Adrenal gland (tissue), 5 donors: Measurements from ENCODE around the gene AUTS2.

Experiments
- CTCF ChIP-seq, 6 experiments: fragments of 450-650 bp in 4 of 6; fragments of 200-600 bp in 2 of 6; sonication (generic) in 1 of 6; IDR thresholded peaks; 1 replicate in 5 of 6; 2 replicates in 1 of 6; pipeline versions ENCODE4 v1.5.1 to v1.8.0; 2016 to 2021; ENCODE audit warnings: antibody characterized with exemption in 6 of 6, mild to moderate bottlenecking in 2 of 6, moderate library complexity in 1 of 6
- POLR2A ChIP-seq, 2 donors: fragments of 450-650 bp; IDR thresholded peaks; one replicate each; pipeline ENCODE4 v1.6.1; 2017; ENCODE audit warnings: antibody characterized with exemption in 2 of 2, mild to moderate bottlenecking in 2 of 2, moderate library complexity in 1 of 2
- donor health status: DM: no; HTN: no; CAD: no.

- TF ChIP-seq CTCF (IDR thresholded peaks at IDR 0.05) (no peak), POLR2A (IDR thresholded peaks at IDR 0.05) (no peak)
These were observed 1212.4 kb downstream of the AUTS2 start for GRCh38 chr7:70810558-70811139.
